ENCODE measurements around the gene HBA1.
"Not testable (repeated sequence)": the region's sequence is repeated elsewhere in the genome, so short reads cannot be mapped to it uniquely, and the experiment has no call there.

Gene HBA1

DNA sequence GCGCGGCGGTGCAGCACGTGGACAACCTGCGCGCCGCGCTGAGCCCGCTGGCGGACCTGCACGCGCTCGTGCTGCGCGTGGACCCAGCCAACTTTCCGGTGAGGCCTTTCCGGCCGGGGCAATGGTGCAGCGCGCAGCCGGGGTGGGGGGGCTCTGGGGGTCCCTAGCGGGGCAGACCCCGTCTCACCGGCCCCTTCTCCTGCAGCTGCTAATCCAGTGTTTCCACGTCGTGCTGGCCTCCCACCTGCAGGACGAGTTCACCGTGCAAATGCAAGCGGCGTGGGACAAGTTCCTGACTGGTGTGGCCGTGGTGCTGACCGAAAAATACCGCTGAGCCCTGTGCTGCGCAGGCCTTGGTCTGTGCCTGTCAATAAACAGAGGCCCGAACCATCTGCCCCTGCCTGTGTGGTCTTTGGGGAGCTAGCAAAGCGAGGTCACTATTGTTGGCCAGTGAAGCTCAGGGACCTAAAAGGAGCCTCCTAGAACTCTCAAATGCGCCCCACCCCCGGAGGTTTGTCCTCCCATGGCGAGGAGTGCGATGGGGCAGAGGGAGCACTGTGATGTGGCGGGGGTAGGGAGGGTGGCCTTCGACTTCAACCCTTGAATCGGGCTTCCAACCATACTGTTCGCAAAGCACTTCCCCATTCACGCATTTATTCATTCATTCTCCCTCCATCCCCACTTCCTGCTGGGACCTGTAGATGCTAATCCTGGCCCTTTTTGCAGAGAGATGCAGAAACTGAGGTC is 9.9 kb upstream of the HBA1 start:
- H3K4me3 ChIP-seq (ENCODE audit: severe bottlenecking), result no peak overlapping the region
- ATAC-seq (ENCODE audit: low read depth), result no peak
- peaks cover 51% of the 10 kb centered on the region for H3K27me3 ChIP-seq (ENCODE audit: insufficient read depth, poor library complexity, severe bottlenecking)
- no peaks in the 10 kb centered on the region for H3K9me3 ChIP-seq (ENCODE audit: severe bottlenecking)
- H3K4me1 ChIP-seq (ENCODE audit: insufficient read depth, poor library complexity, severe bottlenecking), result no peaks in the 10 kb centered on the region
- no peak overlapping the region for H3K27ac ChIP-seq (ENCODE audit: poor library complexity, severe bottlenecking)
- H3K36me3 ChIP-seq (ENCODE audit: low read depth), result no peaks in the 10 kb centered on the region
- TF ChIP-seq, protein P1, sequence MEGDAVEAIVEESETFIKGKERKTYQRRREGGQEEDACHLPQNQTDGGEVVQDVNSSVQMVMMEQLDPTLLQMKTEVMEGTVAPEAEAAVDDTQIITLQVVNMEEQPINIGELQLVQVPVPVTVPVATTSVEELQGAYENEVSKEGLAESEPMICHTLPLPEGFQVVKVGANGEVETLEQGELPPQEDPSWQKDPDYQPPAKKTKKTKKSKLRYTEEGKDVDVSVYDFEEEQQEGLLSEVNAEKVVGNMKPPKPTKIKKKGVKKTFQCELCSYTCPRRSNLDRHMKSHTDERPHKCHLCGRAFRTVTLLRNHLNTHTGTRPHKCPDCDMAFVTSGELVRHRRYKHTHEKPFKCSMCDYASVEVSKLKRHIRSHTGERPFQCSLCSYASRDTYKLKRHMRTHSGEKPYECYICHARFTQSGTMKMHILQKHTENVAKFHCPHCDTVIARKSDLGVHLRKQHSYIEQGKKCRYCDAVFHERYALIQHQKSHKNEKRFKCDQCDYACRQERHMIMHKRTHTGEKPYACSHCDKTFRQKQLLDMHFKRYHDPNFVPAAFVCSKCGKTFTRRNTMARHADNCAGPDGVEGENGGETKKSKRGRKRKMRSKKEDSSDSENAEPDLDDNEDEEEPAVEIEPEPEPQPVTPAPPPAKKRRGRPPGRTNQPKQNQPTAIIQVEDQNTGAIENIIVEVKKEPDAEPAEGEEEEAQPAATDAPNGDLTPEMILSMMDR (IDR thresholded peaks at IDR 0.05; ENCODE audit: poor library complexity, severe bottlenecking), result no peak
- DNase-seq (ENCODE audit: low spot score), result no peak

DNA sequence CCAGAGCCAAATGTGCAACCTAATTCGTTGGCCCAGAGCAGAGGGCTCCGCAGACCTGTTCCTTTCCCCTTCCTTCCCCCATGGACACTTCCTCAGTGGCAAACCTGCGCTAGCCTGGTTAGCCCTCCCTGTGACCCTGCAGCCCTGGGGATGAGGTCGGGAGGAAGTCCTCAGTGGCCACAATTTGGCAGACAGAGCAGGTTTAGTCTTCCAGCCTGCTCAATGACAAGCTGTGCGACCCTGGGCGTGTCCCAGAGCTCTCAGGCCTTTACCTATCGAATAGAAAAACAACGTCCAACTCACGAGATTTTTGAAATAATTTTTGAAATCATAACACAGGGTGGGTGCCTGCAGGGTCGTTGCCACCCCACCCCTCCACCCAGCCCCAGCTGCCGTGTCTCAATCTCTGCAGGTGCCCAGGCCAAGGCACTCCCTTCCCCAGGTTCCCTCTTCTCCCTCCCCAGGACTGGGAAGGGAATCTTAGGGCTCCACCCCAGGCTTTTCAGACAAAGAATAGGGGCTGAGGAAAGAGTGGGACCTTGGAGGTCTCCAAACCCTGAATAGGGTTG is 9.3 kb upstream of the HBA1 start:
- Histone ChIP-seq H3K36me3 (ENCODE audit: low read depth) (no peaks in the 10 kb centered on the region), H3K4me3 (ENCODE audit: severe bottlenecking) (no peak overlapping the region), H3K9me3 (ENCODE audit: severe bottlenecking) (no peaks in the 10 kb centered on the region), H3K4me1 (ENCODE audit: insufficient read depth, poor library complexity, severe bottlenecking) (no peaks in the 10 kb centered on the region), H3K27me3 (ENCODE audit: insufficient read depth, poor library complexity, severe bottlenecking) (peaks cover 55% of the 10 kb centered on the region), H3K27ac (ENCODE audit: poor library complexity, severe bottlenecking) (no peak overlapping the region)
- ATAC-seq (ENCODE audit: low read depth), result no peak
- TF ChIP-seq, protein P1 (IDR thresholded peaks at IDR 0.05; ENCODE audit: poor library complexity, severe bottlenecking), result no peak
- no peak for DNase-seq (ENCODE audit: low spot score)

DNA sequence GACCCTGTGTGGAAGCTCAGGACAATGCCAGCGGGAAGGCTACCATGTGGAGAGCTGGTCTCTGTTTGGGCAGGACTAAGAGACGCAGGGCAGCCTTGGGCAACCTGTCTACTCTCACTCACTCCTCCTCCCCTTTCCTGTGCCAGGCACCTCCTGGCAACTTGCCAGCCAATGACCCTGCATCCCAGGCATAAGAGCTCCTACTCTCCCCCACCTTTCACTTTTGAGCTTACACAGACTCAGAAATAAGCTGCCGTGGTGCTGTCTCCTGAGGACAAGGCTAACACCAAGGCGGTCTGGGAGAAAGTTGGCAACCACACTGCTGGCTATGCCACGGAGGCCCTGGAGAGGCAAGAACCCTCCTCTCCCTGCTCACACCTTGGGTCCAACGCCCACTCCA is 8.1 kb upstream of the HBA1 start:
- no peaks in the 10 kb centered on the region for H3K36me3 ChIP-seq (ENCODE audit: low read depth)
- H3K9me3 ChIP-seq (ENCODE audit: severe bottlenecking), result no peaks in the 10 kb centered on the region
- no peak overlapping the region for H3K4me3 ChIP-seq (ENCODE audit: severe bottlenecking)
- TF ChIP-seq, protein P1 (IDR thresholded peaks at IDR 0.05; ENCODE audit: poor library complexity, severe bottlenecking), result no peak
- DNase-seq (ENCODE audit: low spot score), result no peak
- H3K27me3 ChIP-seq (ENCODE audit: insufficient read depth, poor library complexity, severe bottlenecking), result peaks cover 58% of the 10 kb centered on the region
- ATAC-seq (ENCODE audit: low read depth), result no peak
- no peak overlapping the region for H3K27ac ChIP-seq (ENCODE audit: poor library complexity, severe bottlenecking)
- H3K4me1 ChIP-seq (ENCODE audit: insufficient read depth, poor library complexity, severe bottlenecking), result no peaks in the 10 kb centered on the region

DNA sequence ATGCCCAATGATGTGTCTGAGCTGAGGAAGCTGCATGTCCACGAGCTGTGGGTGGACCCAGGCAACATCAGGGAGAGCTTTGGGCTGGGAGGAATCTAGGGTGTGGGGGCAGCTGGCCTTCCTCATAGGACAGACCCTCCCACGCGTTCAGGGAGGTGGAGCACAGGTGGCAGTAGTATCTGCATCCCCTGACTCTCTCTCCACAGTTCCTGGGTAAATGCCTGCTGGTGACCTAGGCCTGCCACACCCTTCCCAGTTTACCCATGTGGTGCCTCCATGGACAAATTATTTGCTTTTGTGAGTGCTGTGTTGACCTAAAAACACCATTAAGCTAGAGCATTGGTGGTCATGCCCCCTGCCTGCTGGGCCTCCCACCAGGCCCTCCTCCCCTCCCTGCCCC is 7.5 kb upstream of the HBA1 start:
- H3K4me3 ChIP-seq (ENCODE audit: severe bottlenecking), result no peak overlapping the region
- ATAC-seq (ENCODE audit: low read depth) (no peak), DNase-seq (ENCODE audit: low spot score) (no peak)
- H3K36me3 ChIP-seq (ENCODE audit: low read depth), result no peaks in the 10 kb centered on the region
- H3K27ac ChIP-seq (ENCODE audit: poor library complexity, severe bottlenecking), result no peak overlapping the region
- TF ChIP-seq, protein P1 (IDR thresholded peaks at IDR 0.05; ENCODE audit: poor library complexity, severe bottlenecking), result no peak
- no peaks in the 10 kb centered on the region for H3K4me1 ChIP-seq (ENCODE audit: insufficient read depth, poor library complexity, severe bottlenecking)
- H3K9me3 ChIP-seq (ENCODE audit: severe bottlenecking), result no peaks in the 10 kb centered on the region
- H3K27me3 ChIP-seq (ENCODE audit: insufficient read depth, poor library complexity, severe bottlenecking), result peaks cover 60% of the 10 kb centered on the region

DNA sequence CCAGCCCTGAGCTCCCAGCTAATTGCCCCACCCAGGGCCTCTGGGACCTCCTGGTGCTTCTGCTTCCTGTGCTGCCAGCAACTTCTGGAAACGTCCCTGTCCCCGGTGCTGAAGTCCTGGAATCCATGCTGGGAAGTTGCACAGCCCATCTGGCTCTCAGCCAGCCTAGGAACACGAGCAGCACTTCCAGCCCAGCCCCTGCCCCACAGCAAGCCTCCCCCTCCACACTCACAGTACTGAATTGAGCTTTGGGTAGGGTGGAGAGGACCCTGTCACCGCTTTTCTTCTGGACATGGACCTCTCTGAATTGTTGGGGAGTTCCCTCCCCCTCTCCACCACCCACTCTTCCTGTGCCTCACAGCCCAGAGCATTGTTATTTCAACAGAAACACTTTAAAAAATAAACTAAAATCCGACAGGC is 6.4 kb upstream of the HBA1 start:
- peaks cover 66% of the 10 kb centered on the region for H3K27me3 ChIP-seq (ENCODE audit: insufficient read depth, poor library complexity, severe bottlenecking)
- peak; percentile 32; the same call in 1 of the 3 replicates for ATAC-seq (ENCODE audit: low read depth)
- not testable (repeated sequence) for H3K4me1 ChIP-seq (ENCODE audit: insufficient read depth, poor library complexity, severe bottlenecking); H3K4me3 ChIP-seq (ENCODE audit: severe bottlenecking); H3K9me3 ChIP-seq (ENCODE audit: severe bottlenecking); H3K27ac ChIP-seq (ENCODE audit: poor library complexity, severe bottlenecking); DNase-seq (ENCODE audit: low spot score); H3K36me3 ChIP-seq (ENCODE audit: low read depth)
